GM23338 (cell line): ENCODE results near the gene CD93. TPM values are rescaled to one million over a fixed set of nuclear protein-coding genes. Genes with fewer than 3 reads are reported as not detected.
A peak's percentile ranks its signal among the peaks of the same experiment; 100 is the strongest.

Experiments used
- ATAC-seq: fragments of 200-7000 bp; cut with Tn5 transposase; 3 replicates; pipeline ENCODE4 v1.9.1; 2020
- DNase-seq: peaks from one replicate; pipeline ENCODE4 v3.0.0-alpha.2; 2015; ENCODE audit warnings: low spot score
- H2AFZ ChIP-seq: fragments of 200-600 bp; sonication (generic); 2 replicates; pipeline ENCODE4 v1.8.0; 2016; ENCODE audit warnings: antibody characterized with exemption, mild to moderate bottlenecking, moderate library complexity
- H3F3A ChIP-seq: fragments of 200-600 bp; sonication (generic); replicated peaks from 2 replicates; pipeline ENCODE4 v1.8.0; 2017; ENCODE audit warnings: antibody characterized with exemption, mixed run types, low read depth
- H3K27ac ChIP-seq: fragments of 200-600 bp; sonication (generic); 2 replicates; pipeline ENCODE4 v1.6.1; 2016; ENCODE audit warnings: low read depth
- H3K27me3 ChIP-seq: fragments of 200-600 bp; sonication (generic); 2 replicates; pipeline ENCODE4 v1.8.0; 2016; ENCODE audit warnings: mild to moderate bottlenecking, mixed run types, moderate library complexity; ENCODE audit not compliant: insufficient read depth
- H3K36me3 ChIP-seq: fragments of 200-600 bp; sonication (generic); 2 replicates; pipeline ENCODE4 v1.8.0; 2016; ENCODE audit warnings: mild to moderate bottlenecking; ENCODE audit not compliant: insufficient read depth
- H3K4me1 ChIP-seq: fragments of 200-600 bp; sonication (generic); 2 replicates; pipeline ENCODE4 v1.8.0; 2016; ENCODE audit warnings: mild to moderate bottlenecking, moderate library complexity; ENCODE audit not compliant: insufficient read depth
- H3K4me2 ChIP-seq: fragments of 200-600 bp; sonication (generic); 2 replicates; pipeline ENCODE4 v1.7.1; 2017; ENCODE audit warnings: mixed run types
- H3K4me3 ChIP-seq: fragments of 200-600 bp; sonication (generic); 2 replicates; pipeline ENCODE4 v1.6.1; 2016; ENCODE audit warnings: mixed run types
- H3K79me2 ChIP-seq: fragments of 200-600 bp; sonication (generic); replicated peaks from 2 replicates; pipeline ENCODE4 v1.8.0; 2017; ENCODE audit warnings: mild to moderate bottlenecking; ENCODE audit not compliant: insufficient read depth
- H3K9me2 ChIP-seq: fragments of 200-600 bp; sonication (generic); 2 replicates; pipeline ENCODE4 v1.8.0; 2017; ENCODE audit not compliant: insufficient read depth
- H4K20me1 ChIP-seq: fragments of 200-600 bp; sonication (generic); replicated peaks from 2 replicates; pipeline ENCODE4 v1.8.0; 2017; ENCODE audit warnings: mild to moderate bottlenecking; ENCODE audit not compliant: insufficient read depth
- H3K27ac Mint-ChIP-seq: 2 replicates; pipeline ENCODE4 v1.8.0; 2020; ENCODE audit warnings: inconsistent platforms, mild to moderate bottlenecking, moderate library complexity, mixed read lengths
- H3K27me3 Mint-ChIP-seq: 3 replicates; pipeline ENCODE4 v1.8.0; 2022; ENCODE audit warnings: low read depth, mild to moderate bottlenecking, moderate library complexity, mixed read lengths, inconsistent platforms; ENCODE audit not compliant: insufficient read depth, poor library complexity
- H3K36me3 Mint-ChIP-seq: 3 replicates; pipeline ENCODE4 v1.8.0; 2021; ENCODE audit warnings: low read depth, mild to moderate bottlenecking, inconsistent platforms, moderate library complexity, mixed read lengths
- H3K4me1 Mint-ChIP-seq: 3 replicates; pipeline ENCODE4 v1.8.0; 2020; ENCODE audit warnings: mild to moderate bottlenecking, inconsistent platforms, mixed read lengths
- H3K4me3 Mint-ChIP-seq: 3 replicates; pipeline ENCODE4 v1.8.0; 2021; ENCODE audit warnings: moderate library complexity, mild to moderate bottlenecking, inconsistent platforms, mixed read lengths
- H3K9me3 Mint-ChIP-seq: 3 replicates; pipeline ENCODE4 v1.8.0; 2020; ENCODE audit warnings: moderate library complexity, mild to moderate bottlenecking, inconsistent platforms, mixed read lengths
- CREB1 ChIP-seq: fragments of 250-450 bp; sonication (Bioruptor Pico); IDR thresholded peaks from 2 replicates; pipeline ENCODE4 v1.5.0; 2020; ENCODE audit warnings: low read depth, mild to moderate bottlenecking, moderate library complexity
- EZH2 ChIP-seq: fragments of 200-600 bp; sonication (generic); IDR thresholded peaks from one replicate; pipeline ENCODE4 v1.8.0; 2017; ENCODE audit warnings: antibody characterized with exemption, mild to moderate bottlenecking, low read depth; ENCODE audit not compliant: unreplicated experiment
- EZH2phosphoT487 ChIP-seq: fragments of 200-600 bp; sonication (generic); IDR thresholded peaks from one replicate; pipeline ENCODE4 v1.8.1; 2018; ENCODE audit warnings: antibody characterized with exemption; ENCODE audit not compliant: unreplicated experiment
- JUNB ChIP-seq: IDR thresholded peaks from one replicate; pipeline ENCODE4 v1.6.1; 2016; ENCODE audit warnings: antibody characterized with exemption; ENCODE audit not compliant: unreplicated experiment
- NANOG ChIP-seq: IDR thresholded peaks from 2 replicates; pipeline ENCODE4 v1.6.1; 2016; ENCODE audit warnings: antibody characterized with exemption, borderline replicate concordance
- POLR2AphosphoS5 ChIP-seq: IDR thresholded peaks from 2 replicates; pipeline ENCODE4 v1.6.1; 2016; ENCODE audit warnings: antibody characterized with exemption, low read depth
- REST ChIP-seq: IDR thresholded peaks from one replicate; pipeline ENCODE4 v1.6.1; 2018; ENCODE audit warnings: antibody characterized with exemption; ENCODE audit not compliant: unreplicated experiment
- STAT1 ChIP-seq: IDR thresholded peaks from one replicate; pipeline ENCODE4 v1.6.1; 2016; ENCODE audit warnings: antibody characterized with exemption; ENCODE audit not compliant: unreplicated experiment
- ZNF114 ChIP-seq: fragments of 250-450 bp; sonication (Bioruptor Pico); IDR thresholded peaks from 2 replicates; pipeline ENCODE4 v1.5.0; 2020; ENCODE audit warnings: mild to moderate bottlenecking, moderate library complexity
- ZNF331 ChIP-seq: fragments of 250-450 bp; sonication (Bioruptor Pico); IDR thresholded peaks from 2 replicates; pipeline ENCODE4 v1.5.0; 2020; ENCODE audit warnings: low read depth, mild to moderate bottlenecking, moderate library complexity
- polyA plus RNA-seq: library from polyadenylated mRNA; unstranded; fragments of >200 nt; fragmentation: Nextera tagmentation; extraction: Ambion mirVana; gene quantifications from 2 replicates; pipeline ENCODE4 v1.2.1, GENCODE V29; 2016
- total RNA-seq: library from RNA; depleted of rRNA; stranded (reverse); fragments of >200 nt; shearing (Covaris generic); gene quantifications from 2 replicates; pipeline ENCODE4 v1.2.3, GENCODE V29; 2014
- TF ChIP-seq, protein P1 (sequence below), 2 experiments: fragments of 200-600 bp in 1 of 2; sonication (generic) in 1 of 2; conservative IDR thresholded peaks; 2 replicates each; pipeline versions ENCODE4 v1.5.1 to v1.6.1; 2016 to 2017; ENCODE audit warnings: antibody characterized with exemption in 2 of 2, low read depth in 2 of 2, mild to moderate bottlenecking in 2 of 2, moderate library complexity in 1 of 2
- TF ChIP-seq, protein P2 (sequence below): fragments of 250-450 bp; sonication (Bioruptor Pico); IDR thresholded peaks from 2 replicates; pipeline ENCODE4 v1.5.0; 2020; ENCODE audit warnings: mild to moderate bottlenecking, moderate library complexity
- TF ChIP-seq, protein P3 (sequence below): IDR thresholded peaks from 2 replicates; pipeline ENCODE4 v1.6.1; 2016; ENCODE audit warnings: antibody characterized with exemption

CD93 gene
- total and polyA plus RNA-seq, 2 experiments from 2014 or later = 0.03 TPM; not detected in 1

DNA sequence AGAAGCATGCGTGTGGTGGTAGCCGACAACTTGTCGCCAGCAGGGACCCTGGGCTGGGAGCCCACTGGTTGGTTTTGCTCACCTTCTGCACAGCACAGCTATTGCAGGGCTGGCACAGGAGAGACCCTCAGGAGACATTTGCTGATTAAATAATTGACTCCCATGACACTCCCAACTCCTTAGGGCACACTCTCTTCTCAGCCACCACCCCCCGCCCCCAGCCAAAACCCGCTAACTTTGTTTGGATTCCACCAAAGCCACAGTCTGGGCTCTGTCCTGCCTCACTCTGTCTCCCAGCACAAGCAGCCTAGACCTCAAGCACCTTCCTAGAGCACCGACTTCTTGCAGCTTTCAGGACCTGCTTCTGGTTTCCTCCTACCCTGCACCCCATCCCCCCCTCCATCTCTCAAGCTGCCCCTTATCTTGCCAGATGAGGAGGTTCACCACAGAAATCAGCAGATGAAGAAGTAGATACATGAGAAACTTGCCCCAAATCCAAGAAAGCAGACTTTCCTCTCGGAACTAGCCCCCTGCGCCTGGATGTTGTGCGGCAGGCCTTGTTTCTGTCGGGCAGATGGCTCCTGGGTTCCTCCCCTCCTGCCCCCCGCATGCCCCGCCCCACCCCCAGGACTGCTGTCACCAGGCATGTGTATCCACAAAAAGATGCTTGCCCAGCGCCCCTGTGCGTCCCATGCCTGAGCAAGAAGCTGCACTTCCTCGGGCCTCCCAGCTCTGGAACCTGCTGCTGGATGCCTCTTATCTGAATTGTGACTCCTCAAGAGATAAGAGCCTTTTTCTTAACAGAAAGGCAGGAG, 35.0 kb upstream of the CD93 start:
- DNase-seq (no peak), ATAC-seq (no peak)
- Histone ChIP-seq H3K36me3 (no peaks in the 10 kb centered on the region), H3K27me3 (no peaks in the 10 kb centered on the region), H3K79me2 (no peaks in the 10 kb centered on the region), H3F3A (no peaks in the 10 kb centered on the region), H3K27ac (no peak overlapping the region), H3K9me2 (no peaks in the 10 kb centered on the region), H3K4me1 (no peaks in the 10 kb centered on the region), H2AFZ (no peak overlapping the region), H3K4me2 (no peak overlapping the region), H3K4me3 (no peak overlapping the region), H4K20me1 (no peaks in the 10 kb centered on the region)
- Mint-ChIP-seq H3K4me3 (no peak overlapping the region), H3K9me3 (no peaks in the 10 kb centered on the region; the same call in 2 of the 3 replicates), H3K36me3 (no peaks in the 10 kb centered on the region), H3K4me1 (peaks cover 11% of the 10 kb centered on the region), H3K27ac (peak overlapping the region; percentile 16; the same call in 1 of the 2 replicates), H3K27me3 (peaks cover 9% of the 10 kb centered on the region)
- TF ChIP-seq ZNF331 (CRISPR knock-in tag) (no peak), EZH2 (no peak), ZNF114 (CRISPR knock-in tag) (no peak), POLR2AphosphoS5 (no peak), NANOG (no peak), JUNB (no peak), STAT1 (no peak), CREB1 (no peak), EZH2phosphoT487 (no peak), REST (no peak)
- TF ChIP-seq, protein P1, sequence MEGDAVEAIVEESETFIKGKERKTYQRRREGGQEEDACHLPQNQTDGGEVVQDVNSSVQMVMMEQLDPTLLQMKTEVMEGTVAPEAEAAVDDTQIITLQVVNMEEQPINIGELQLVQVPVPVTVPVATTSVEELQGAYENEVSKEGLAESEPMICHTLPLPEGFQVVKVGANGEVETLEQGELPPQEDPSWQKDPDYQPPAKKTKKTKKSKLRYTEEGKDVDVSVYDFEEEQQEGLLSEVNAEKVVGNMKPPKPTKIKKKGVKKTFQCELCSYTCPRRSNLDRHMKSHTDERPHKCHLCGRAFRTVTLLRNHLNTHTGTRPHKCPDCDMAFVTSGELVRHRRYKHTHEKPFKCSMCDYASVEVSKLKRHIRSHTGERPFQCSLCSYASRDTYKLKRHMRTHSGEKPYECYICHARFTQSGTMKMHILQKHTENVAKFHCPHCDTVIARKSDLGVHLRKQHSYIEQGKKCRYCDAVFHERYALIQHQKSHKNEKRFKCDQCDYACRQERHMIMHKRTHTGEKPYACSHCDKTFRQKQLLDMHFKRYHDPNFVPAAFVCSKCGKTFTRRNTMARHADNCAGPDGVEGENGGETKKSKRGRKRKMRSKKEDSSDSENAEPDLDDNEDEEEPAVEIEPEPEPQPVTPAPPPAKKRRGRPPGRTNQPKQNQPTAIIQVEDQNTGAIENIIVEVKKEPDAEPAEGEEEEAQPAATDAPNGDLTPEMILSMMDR (conservative IDR thresholded peaks at IDR 0.05; ENCODE audit: low read depth in 2 of 2) = no peak
- TF ChIP-seq, protein P2, sequence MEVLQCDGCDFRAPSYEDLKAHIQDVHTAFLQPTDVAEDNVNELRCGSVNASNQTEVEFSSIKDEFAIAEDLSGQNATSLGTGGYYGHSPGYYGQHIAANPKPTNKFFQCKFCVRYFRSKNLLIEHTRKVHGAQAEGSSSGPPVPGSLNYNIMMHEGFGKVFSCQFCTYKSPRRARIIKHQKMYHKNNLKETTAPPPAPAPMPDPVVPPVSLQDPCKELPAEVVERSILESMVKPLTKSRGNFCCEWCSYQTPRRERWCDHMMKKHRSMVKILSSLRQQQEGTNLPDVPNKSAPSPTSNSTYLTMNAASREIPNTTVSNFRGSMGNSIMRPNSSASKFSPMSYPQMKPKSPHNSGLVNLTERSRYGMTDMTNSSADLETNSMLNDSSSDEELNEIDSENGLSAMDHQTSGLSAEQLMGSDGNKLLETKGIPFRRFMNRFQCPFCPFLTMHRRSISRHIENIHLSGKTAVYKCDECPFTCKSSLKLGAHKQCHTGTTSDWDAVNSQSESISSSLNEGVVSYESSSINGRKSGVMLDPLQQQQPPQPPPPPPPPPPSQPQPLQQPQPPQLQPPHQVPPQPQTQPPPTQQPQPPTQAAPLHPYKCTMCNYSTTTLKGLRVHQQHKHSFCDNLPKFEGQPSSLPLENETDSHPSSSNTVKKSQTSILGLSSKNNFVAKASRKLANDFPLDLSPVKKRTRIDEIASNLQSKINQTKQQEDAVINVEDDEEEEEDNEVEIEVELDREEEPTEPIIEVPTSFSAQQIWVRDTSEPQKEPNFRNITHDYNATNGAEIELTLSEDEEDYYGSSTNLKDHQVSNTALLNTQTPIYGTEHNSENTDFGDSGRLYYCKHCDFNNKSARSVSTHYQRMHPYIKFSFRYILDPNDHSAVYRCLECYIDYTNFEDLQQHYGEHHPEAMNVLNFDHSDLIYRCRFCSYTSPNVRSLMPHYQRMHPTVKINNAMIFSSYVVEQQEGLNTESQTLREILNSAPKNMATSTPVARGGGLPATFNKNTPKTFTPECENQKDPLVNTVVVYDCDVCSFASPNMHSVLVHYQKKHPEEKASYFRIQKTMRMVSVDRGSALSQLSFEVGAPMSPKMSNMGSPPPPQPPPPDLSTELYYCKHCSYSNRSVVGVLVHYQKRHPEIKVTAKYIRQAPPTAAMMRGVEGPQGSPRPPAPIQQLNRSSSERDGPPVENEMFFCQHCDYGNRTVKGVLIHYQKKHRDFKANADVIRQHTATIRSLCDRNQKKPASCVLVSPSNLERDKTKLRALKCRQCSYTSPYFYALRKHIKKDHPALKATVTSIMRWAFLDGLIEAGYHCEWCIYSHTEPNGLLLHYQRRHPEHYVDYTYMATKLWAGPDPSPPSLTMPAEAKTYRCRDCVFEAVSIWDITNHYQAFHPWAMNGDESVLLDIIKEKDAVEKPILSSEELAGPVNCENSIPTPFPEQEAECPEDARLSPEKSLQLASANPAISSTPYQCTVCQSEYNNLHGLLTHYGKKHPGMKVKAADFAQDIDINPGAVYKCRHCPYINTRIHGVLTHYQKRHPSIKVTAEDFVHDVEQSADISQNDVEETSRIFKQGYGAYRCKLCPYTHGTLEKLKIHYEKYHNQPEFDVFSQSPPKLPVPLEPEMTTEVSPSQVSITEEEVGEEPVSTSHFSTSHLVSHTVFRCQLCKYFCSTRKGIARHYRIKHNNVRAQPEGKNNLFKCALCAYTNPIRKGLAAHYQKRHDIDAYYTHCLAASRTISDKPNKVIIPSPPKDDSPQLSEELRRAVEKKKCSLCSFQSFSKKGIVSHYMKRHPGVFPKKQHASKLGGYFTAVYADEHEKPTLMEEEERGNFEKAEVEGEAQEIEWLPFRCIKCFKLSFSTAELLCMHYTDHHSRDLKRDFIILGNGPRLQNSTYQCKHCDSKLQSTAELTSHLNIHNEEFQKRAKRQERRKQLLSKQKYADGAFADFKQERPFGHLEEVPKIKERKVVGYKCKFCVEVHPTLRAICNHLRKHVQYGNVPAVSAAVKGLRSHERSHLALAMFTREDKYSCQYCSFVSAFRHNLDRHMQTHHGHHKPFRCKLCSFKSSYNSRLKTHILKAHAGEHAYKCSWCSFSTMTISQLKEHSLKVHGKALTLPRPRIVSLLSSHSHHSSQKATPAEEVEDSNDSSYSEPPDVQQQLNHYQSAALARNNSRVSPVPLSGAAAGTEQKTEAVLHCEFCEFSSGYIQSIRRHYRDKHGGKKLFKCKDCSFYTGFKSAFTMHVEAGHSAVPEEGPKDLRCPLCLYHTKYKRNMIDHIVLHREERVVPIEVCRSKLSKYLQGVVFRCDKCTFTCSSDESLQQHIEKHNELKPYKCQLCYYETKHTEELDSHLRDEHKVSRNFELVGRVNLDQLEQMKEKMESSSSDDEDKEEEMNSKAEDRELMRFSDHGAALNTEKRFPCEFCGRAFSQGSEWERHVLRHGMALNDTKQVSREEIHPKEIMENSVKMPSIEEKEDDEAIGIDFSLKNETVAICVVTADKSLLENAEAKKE (CRISPR knock-in tag) = no peak
- TF ChIP-seq, protein P3, sequence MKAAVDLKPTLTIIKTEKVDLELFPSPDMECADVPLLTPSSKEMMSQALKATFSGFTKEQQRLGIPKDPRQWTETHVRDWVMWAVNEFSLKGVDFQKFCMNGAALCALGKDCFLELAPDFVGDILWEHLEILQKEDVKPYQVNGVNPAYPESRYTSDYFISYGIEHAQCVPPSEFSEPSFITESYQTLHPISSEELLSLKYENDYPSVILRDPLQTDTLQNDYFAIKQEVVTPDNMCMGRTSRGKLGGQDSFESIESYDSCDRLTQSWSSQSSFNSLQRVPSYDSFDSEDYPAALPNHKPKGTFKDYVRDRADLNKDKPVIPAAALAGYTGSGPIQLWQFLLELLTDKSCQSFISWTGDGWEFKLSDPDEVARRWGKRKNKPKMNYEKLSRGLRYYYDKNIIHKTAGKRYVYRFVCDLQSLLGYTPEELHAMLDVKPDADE = no peak
